Measurements from ENCODE around the gene BTG2. TPM values are rescaled to one million over a fixed set of nuclear protein-coding genes. Genes with fewer than 3 reads are reported as not detected.

The BTG2 gene
- total RNA-seq, 1 experiment from 2014 or later = 24.2 TPM

- no peaks in the 10 kb centered on the region for H4K20me1 ChIP-seq (ENCODE audit: insufficient read depth)
- H3K9me2 ChIP-seq (ENCODE audit: insufficient read depth) = no peaks in the 10 kb centered on the region
- H3K27me3 ChIP-seq (ENCODE audit: insufficient read depth, low read length) = no peaks in the 10 kb centered on the region
- H2AFZ ChIP-seq (ENCODE audit: low read depth, low read length, poor library complexity, severe bottlenecking) = no peak overlapping the region
- H3K9me3 ChIP-seq (ENCODE audit: control insufficient read depth in 1 of 2, insufficient read depth in 1 of 2, low read depth in 1 of 2, low read length in 2 of 2) = no peaks in the 10 kb centered on the region
- TF ChIP-seq ZBTB33 (IDR thresholded peaks at IDR 0.05; ENCODE audit: extremely low read depth, insufficient replicate concordance, low read length) (no peak), POLR2A (IDR thresholded peaks at IDR 0.05; ENCODE audit: borderline replicate concordance, extremely low read depth, insufficient read depth, insufficient read length) (no peak), EZH2 (IDR thresholded peaks at IDR 0.05) (no peak), REST (IDR thresholded peaks at IDR 0.05; ENCODE audit: low read depth) (no peak), EGR1 (IDR thresholded peaks at IDR 0.05; ENCODE audit: low read depth) (no peak), ZFX (IDR thresholded peaks at IDR 0.05) (no peak), EZH2phosphoT487 (IDR thresholded peaks at IDR 0.05; ENCODE audit: borderline replicate concordance) (no peak), FOSL1 (IDR thresholded peaks at IDR 0.05; ENCODE audit: low read depth) (no peak), YY1 (IDR thresholded peaks at IDR 0.05; ENCODE audit: extremely low read depth, insufficient replicate concordance, low read depth, low read length) (no peak), POLR2AphosphoS5 (IDR thresholded peaks at IDR 0.05; ENCODE audit: low read depth, low read length) (no peak), TCF7L2 (IDR thresholded peaks at IDR 0.05; ENCODE audit: borderline replicate concordance, extremely low read depth, insufficient read depth, insufficient read length) (no peak), CEBPB (IDR thresholded peaks at IDR 0.05; ENCODE audit: low read depth) (no peak), SIN3A (IDR thresholded peaks at IDR 0.05; ENCODE audit: low read depth) (no peak), ELF1 (IDR thresholded peaks at IDR 0.05; ENCODE audit: borderline replicate concordance, low read depth) (no peak), SP1 (IDR thresholded peaks at IDR 0.05; ENCODE audit: low read depth) (no peak), CTCF (IDR thresholded peaks at IDR 0.05 in 2 of 3, conservative IDR thresholded peaks at IDR 0.05 in 1 of 3; ENCODE audit: borderline replicate concordance in 1 of 3, insufficient read depth in 1 of 3, low read depth in 2 of 3, low read length in 2 of 3) (no peak), JUND (IDR thresholded peaks at IDR 0.05) (no peak), ATF3 (IDR thresholded peaks at IDR 0.05) (no peak), ZNF274 (IDR thresholded peaks at IDR 0.05; ENCODE audit: low read depth, low read length) (no peak)
- ChIA-PET CTCF (interaction anchor here (1.3 to 2.9 kb wide), 4 partner anchors 10 to 241 kb away, joined by 4 to 8 read pairs (median 4); no protein-coding TSS in a partner anchor), POLR2A (interaction anchor here (1.1 kb wide), 1 partner anchor 25 kb away, joined by 3 read pairs; the partner anchor contains the start of gene BTG2), RAD21 (ENCODE audit: low non-redundant PET in 1 of 2, low total read pairs in 2 of 2, uncharacterized antibody in 2 of 2, unreplicated experiment in 2 of 2) (interaction anchor here in 1 of 2 experiments (0.6 kb wide), 1 partner anchor 26 kb away, joined by 3 read pairs; no protein-coding TSS in a partner anchor)
- no peak overlapping the region for H3K4me2 ChIP-seq (ENCODE audit: low read length)
- no TSS peak for BruUV-seq (replicated peaks)
- DNase-seq (ENCODE audit: low read depth, low spot score) (no peak), ATAC-seq (no peak)
- H3K9ac ChIP-seq (ENCODE audit: low read length) = no peak overlapping the region
- peaks cover 0 to 6% of the 10 kb centered on the region in 2 experiments; a peak in 2 of 4 replicates for H3K4me1 ChIP-seq (ENCODE audit: control insufficient read depth in 1 of 2, insufficient read depth in 2 of 2, low read length in 2 of 2)
- H3K27ac ChIP-seq (ENCODE audit: low read depth, low read length) = no peak overlapping the region
- no peak overlapping the region for H3K4me3 ChIP-seq (replicated peaks in 1 of 2; ENCODE audit: low read depth in 1 of 2, low read length in 2 of 2)
- H3K36me3 ChIP-seq (ENCODE audit: control insufficient read depth in 1 of 2, insufficient read depth in 2 of 2, low read length in 2 of 2) = no peaks in the 10 kb centered on the region
- intact Hi-C loops (cut with micrococcal nuclease) = loop anchor here (2.0 kb wide), 1 partner anchor 47 kb away; no protein-coding TSS in a partner anchor
- no peaks in the 10 kb centered on the region for H3K79me2 ChIP-seq (ENCODE audit: insufficient read depth, low read length)
Observed at GRCh38 chr1:203280061-203280460, 25.3 kb upstream of the BTG2 start.
